GM19395 (cell line): ENCODE data around the gene PARD6B.
"Not testable (repeated sequence)": the region's sequence is repeated elsewhere in the genome, so short reads cannot be mapped to it uniquely, and the experiment has no call there.

ENCODE experiments used
- ATAC-seq: cut with Tn5 transposase; IDR thresholded peaks from one replicate; pipeline ENCODE4 v1.9.1; 2021; ENCODE audit warnings: mild to moderate bottlenecking, moderate library complexity; ENCODE audit not compliant: unreplicated experiment

Gene PARD6B

GRCh38 chr20:50731055-50731929, at the start of gene PARD6B:
Gene PARD6B (plus strand): TSS chr20:50731580. CDS start chr20:50731787, 207 bp downstream.
- ATAC-seq: peak; percentile 86

GRCh38 chr20:50682065-50682464, 49.3 kb upstream of the PARD6B start:
- no peak for ATAC-seq

- no peak for ATAC-seq
Measured at GRCh38 chr20:50682947-50683530, 48.3 kb upstream of the PARD6B start.

- no peak for ATAC-seq
Measured at GRCh38 chr20:50683570-50683969, 47.8 kb upstream of the PARD6B start.

- no peak for ATAC-seq
Measured at GRCh38 chr20:50686821-50687220, 44.6 kb upstream of the PARD6B start.

GRCh38 chr20:50688256-50688975, 43.0 kb upstream of the PARD6B start:
- ATAC-seq: no peak

- ATAC-seq: no peak
Measured at GRCh38 chr20:50689864-50690649, 41.3 kb upstream of the PARD6B start.

- ATAC-seq: no peak
Measured at GRCh38 chr20:50690650-50691572, 40.5 kb upstream of the PARD6B start, which contains the start of gene RIPOR3. Gene RIPOR3 (minus strand): TSS chr20:50691542. CDS start chr20:50691128, 414 bp downstream.

GRCh38 chr20:50691573-50692551, 39.5 kb upstream of the PARD6B start:
- no peak for ATAC-seq

- no peak for ATAC-seq
Measured at GRCh38 chr20:50692552-50692933, 38.8 kb upstream of the PARD6B start.

GRCh38 chr20:50693001-50693400, 38.4 kb upstream of the PARD6B start:
- ATAC-seq: no peak

- no peak for ATAC-seq
Measured at GRCh38 chr20:50694379-50695134, 36.8 kb upstream of the PARD6B start.

- no peak for ATAC-seq
Measured at GRCh38 chr20:50695135-50695872, 36.1 kb upstream of the PARD6B start.

- not testable (repeated sequence) for ATAC-seq
Measured at GRCh38 chr20:50698255-50698654, 33.1 kb upstream of the PARD6B start.

GRCh38 chr20:50699688-50700087, 31.7 kb upstream of the PARD6B start:
- no peak for ATAC-seq

GRCh38 chr20:50701041-50701963, 30.1 kb upstream of the PARD6B start:
- ATAC-seq: no peak
